ENCODE results near the gene CDKN1A.

- TF ChIP-seq POLR2A (IDR thresholded peaks at IDR 0.05; ENCODE audit: low read depth, low read length) (no peak), POLR2AphosphoS5 (IDR thresholded peaks at IDR 0.05; ENCODE audit: low read depth, low read length) (no peak)
Observed at GRCh38 chr6:36663504-36664446, 14.7 kb upstream of the CDKN1A start.
